ENCODE measurements around the gene LCN2.
"Not testable (repeated sequence)": the region's sequence is repeated elsewhere in the genome, so short reads cannot be mapped to it uniquely, and the experiment has no call there.

GRCh38 chr9:128131346-128131745, 17.9 kb upstream of the LCN2 start:
- not testable (repeated sequence) for TF ChIP-seq CTCF (IDR thresholded peaks at IDR 0.05; ENCODE audit: insufficient read depth, low read length, poor library complexity, severe bottlenecking); EZH2phosphoT487 (conservative IDR thresholded peaks at IDR 0.05; ENCODE audit: low read length)
